Colonic mucosa (tissue), 4 donors: ENCODE results near the gene SLFN11. TPM values are rescaled to one million over a fixed set of nuclear protein-coding genes. Genes with fewer than 3 reads are reported as not detected.

Experiments used
- DNase-seq: peaks from one replicate; pipeline ENCODE4 v3.0.0-alpha.2; 2020
- H3K27ac ChIP-seq: fragments of 200-600 bp; one replicate; pipeline ENCODE4 v1.8.0; 2021
- H3K27me3 ChIP-seq: fragments of 200-600 bp; one replicate; pipeline ENCODE4 v1.8.0; 2021
- H3K36me3 ChIP-seq: fragments of 200-600 bp; one replicate; pipeline ENCODE4 v1.8.0; 2021
- H3K4me1 ChIP-seq: fragments of 200-600 bp; one replicate; pipeline ENCODE4 v1.8.0; 2021; ENCODE audit warnings: mild to moderate bottlenecking
- H3K4me3 ChIP-seq: fragments of 200-600 bp; one replicate; pipeline ENCODE4 v1.8.0; 2021
- H3K9ac ChIP-seq, 2 donors: one replicate each; pipeline ENCODE4 v1.7.0; 2013; ENCODE audit warnings: control low read depth in 2 of 2, low read depth in 2 of 2, low read length in 2 of 2
- H3K9me3 ChIP-seq: fragments of 200-600 bp; one replicate; pipeline ENCODE4 v1.8.0; 2021
- intact Hi-C: fragments of 100-400 bp; cut with DNase I; formaldehyde crosslinking; loops from one replicate; pipeline ENCODE4 v1.14.1; 2022
- total RNA-seq, 2 donors: library from RNA; stranded (reverse); fragmentation: NEBNext Ultra II Directional in 1 of 2; extraction: Animal tissue kit (Norgen Biotek cat#: 25700) in 1 of 2; gene quantifications; one replicate each; pipeline ENCODE4 v1.2.1, GENCODE V29; 2021
- TF ChIP-seq, protein P1 (sequence below): fragments of 200-600 bp; IDR thresholded peaks from one replicate; pipeline ENCODE4 v1.8.0; 2022; ENCODE audit warnings: antibody characterized with exemption, mild to moderate bottlenecking
- donor health status: healthy.
- donor health status: DM: no; HTN: no; CAD: no.
- donor health status: DM: no; HTN: no; CAD: no.

Gene SLFN11
- total RNA-seq, 2 donors from 2014 or later = 3.6 to 9.1 TPM

DNA sequence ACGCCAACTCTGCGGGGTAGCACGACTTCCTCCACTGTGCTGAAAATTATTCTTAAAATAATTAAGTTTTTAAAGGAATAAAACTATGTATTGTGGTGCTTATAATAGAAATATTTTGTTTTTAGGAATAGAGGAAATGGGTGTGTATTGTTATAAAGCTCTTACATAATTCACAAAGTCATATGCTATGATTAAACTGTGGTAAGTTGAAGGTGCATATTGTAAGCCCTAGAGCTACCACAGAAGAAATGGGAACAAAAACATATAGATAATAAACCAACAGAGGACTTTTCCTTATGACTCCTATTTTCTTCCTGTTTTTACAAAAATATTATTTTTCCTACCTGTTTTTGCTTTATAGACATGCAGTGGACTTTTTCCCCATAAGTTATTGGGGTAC, 4.3 kb upstream of the SLFN11 start:
- H3K9ac ChIP-seq = no peak overlapping the region
- TF ChIP-seq, protein P1, sequence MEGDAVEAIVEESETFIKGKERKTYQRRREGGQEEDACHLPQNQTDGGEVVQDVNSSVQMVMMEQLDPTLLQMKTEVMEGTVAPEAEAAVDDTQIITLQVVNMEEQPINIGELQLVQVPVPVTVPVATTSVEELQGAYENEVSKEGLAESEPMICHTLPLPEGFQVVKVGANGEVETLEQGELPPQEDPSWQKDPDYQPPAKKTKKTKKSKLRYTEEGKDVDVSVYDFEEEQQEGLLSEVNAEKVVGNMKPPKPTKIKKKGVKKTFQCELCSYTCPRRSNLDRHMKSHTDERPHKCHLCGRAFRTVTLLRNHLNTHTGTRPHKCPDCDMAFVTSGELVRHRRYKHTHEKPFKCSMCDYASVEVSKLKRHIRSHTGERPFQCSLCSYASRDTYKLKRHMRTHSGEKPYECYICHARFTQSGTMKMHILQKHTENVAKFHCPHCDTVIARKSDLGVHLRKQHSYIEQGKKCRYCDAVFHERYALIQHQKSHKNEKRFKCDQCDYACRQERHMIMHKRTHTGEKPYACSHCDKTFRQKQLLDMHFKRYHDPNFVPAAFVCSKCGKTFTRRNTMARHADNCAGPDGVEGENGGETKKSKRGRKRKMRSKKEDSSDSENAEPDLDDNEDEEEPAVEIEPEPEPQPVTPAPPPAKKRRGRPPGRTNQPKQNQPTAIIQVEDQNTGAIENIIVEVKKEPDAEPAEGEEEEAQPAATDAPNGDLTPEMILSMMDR = no peak
- H3K9me3 ChIP-seq = no peaks in the 10 kb centered on the region
- no peaks in the 10 kb centered on the region for H3K36me3 ChIP-seq
- no peak overlapping the region for H3K27ac ChIP-seq
- H3K4me3 ChIP-seq = no peak overlapping the region
- H3K4me1 ChIP-seq = no peaks in the 10 kb centered on the region
- H3K27me3 ChIP-seq = peaks cover 9% of the 10 kb centered on the region
- intact Hi-C loops = no loop called here
- DNase-seq = no peak

DNA sequence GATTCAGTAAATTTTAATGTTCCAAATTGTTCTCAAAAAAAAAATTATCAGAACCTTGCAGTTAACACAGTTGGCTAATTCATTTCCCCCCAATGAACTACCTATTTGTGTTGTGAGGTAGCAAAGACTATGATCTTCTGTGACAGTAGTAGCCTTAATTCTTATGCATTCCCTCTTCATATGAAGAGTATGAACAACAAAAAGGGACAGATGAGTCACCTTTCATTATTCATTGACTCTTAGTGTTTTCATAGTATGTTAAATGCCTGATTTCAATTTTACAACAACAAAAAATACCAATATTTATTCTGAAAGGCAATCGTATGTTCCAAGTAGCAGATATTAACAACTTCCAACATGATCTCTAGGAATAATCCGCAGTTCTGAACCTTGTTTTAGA, 3.6 kb upstream of the SLFN11 start:
- TF ChIP-seq, protein P1 = no peak
- H3K27me3 ChIP-seq = peaks cover 9% of the 10 kb centered on the region
- no peaks in the 10 kb centered on the region for H3K36me3 ChIP-seq
- no peak overlapping the region for H3K27ac ChIP-seq
- H3K9ac ChIP-seq = no peak overlapping the region
- no peaks in the 10 kb centered on the region for H3K9me3 ChIP-seq
- intact Hi-C loops = no loop called here
- no peak overlapping the region for H3K4me3 ChIP-seq
- H3K4me1 ChIP-seq = no peaks in the 10 kb centered on the region
- no peak for DNase-seq

DNA sequence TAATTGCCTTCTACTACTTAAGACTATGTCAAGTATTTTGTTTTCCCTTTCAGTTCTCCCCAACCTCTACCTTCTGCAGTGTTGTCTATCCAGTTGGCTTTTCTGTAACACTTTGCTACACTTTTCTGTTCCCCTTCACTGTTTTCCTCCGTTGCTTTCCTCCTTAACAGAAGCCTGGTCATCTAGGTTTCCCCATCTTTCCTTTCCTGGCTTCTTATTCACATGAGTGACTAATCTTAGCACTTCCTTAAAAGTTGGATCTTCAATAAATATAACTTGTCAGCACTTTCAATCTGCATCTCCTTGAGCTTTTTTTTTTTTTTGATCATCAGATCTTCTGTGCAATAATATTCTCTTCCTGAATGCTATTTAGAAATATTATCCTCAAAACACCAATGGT, 2.8 kb upstream of the SLFN11 start:
- peak overlapping the region; percentile 9 for H3K27ac ChIP-seq
- TF ChIP-seq, protein P1 = no peak
- H3K27me3 ChIP-seq = peaks cover 9% of the 10 kb centered on the region
- H3K36me3 ChIP-seq = no peaks in the 10 kb centered on the region
- no peaks in the 10 kb centered on the region for H3K4me1 ChIP-seq
- no peaks in the 10 kb centered on the region for H3K9me3 ChIP-seq
- no peak overlapping the region for H3K9ac ChIP-seq
- intact Hi-C loops = no loop called here
- H3K4me3 ChIP-seq = no peak overlapping the region
- DNase-seq = no peak

DNA sequence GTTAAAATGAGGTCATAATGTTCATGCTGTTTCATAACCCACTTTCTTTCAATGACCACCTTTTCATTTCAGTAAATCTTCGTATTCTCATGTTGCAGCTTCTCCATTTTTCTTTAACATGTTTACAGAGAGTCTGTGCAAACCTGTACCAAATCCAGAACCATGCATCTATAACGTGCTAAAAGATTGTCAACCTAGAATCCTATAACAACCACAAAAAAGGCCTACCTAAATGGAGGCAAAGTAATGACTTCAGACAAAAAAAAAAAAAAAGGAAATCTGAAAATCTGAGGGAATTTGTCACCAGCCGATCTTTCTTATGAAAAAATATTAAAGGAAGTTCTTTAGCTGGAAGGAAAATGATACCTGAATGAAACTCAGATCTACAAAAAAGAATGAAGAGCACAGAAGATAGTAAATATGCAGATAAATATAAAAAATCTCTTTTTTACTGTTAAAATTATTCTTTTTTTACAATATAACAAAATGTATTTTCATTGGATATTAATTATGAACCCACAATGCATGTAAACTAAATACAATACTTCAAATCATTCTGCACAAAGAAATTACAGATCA, 1.4 kb upstream of the SLFN11 start:
- Histone ChIP-seq H3K9ac (peak overlapping the region in 1 of 2 donors; percentile 76), H3K27me3 (peaks cover 9% of the 10 kb centered on the region), H3K9me3 (no peaks in the 10 kb centered on the region), H3K27ac (peak overlapping the region; percentile 69), H3K4me3 (peak overlapping the region; percentile 49), H3K4me1 (no peaks in the 10 kb centered on the region), H3K36me3 (no peaks in the 10 kb centered on the region)
- DNase-seq = no peak
- intact Hi-C loops = no loop called here
- TF ChIP-seq, protein P1 = no peak

DNA sequence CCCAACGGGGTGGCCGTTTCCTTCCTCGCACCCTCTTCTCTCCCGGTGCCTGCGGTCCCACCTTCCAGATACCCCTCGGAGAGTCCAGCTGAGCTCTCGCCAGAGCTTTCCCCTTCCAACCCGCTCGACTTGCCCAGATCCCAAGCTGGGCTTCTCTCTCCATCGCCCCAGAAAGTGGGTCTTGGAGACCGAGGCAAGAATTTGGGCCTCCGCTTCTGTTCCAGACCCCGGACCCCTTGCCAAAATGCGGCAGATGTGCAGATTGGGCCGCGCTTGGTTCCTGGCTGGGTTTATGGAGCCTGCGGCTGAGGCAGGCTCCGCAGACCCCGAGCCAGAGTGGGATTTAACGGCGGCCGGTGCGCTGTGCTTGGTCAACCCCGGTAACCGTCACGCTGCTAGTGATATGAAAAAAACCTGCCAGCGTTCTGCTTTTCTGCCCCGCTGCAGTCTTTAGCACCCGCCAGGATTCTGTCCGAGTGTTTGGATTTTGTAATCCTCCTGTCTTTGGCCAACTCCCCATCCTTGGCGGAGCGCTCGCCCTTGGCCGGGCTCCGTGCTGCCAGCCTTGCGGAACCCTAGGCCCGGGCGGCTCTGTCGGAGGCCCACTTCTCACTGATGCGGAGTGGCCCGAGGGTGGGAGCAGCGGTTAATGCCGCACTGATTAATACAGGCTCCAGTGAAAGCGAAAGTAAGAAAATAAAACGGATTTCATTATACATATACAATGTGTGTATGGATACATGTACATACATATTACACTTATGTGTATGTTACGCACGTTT, 754 bp upstream of the SLFN11 start:
- Histone ChIP-seq H3K27me3 (peaks cover 9% of the 10 kb centered on the region), H3K27ac (peak overlapping the region; percentile 69), H3K9ac (peak overlapping the region; percentile 76 to 88), H3K9me3 (no peaks in the 10 kb centered on the region), H3K36me3 (no peaks in the 10 kb centered on the region), H3K4me3 (peak overlapping the region; percentile 49), H3K4me1 (no peaks in the 10 kb centered on the region)
- TF ChIP-seq, protein P1 = no peak
- peak; percentile 37 for DNase-seq
- intact Hi-C loops = no loop called here
